Lower lobe of right lung (tissue), 2 donors: Measurements from ENCODE around the gene LTC4S. TPM values are rescaled to one million over a fixed set of nuclear protein-coding genes. Genes with fewer than 3 reads are reported as not detected.

Experiments used
- ATAC-seq, 2 donors: fragments of 200-7000 bp; cut with Tn5 transposase; one replicate each; pipeline ENCODE4 v1.9.1; 2020 to 2022; ENCODE audit warnings: mild to moderate bottlenecking in 2 of 2, moderate library complexity in 2 of 2
- DNase-seq: peaks from one replicate; pipeline ENCODE4 v3.0.0-alpha.2; 2020
- H3K27ac ChIP-seq: fragments of 200-600 bp; one replicate; pipeline ENCODE4 v1.8.0; 2022
- H3K27me3 ChIP-seq: fragments of 200-600 bp; one replicate; pipeline ENCODE4 v1.8.0; 2022; ENCODE audit warnings: low read depth
- H3K36me3 ChIP-seq: fragments of 200-600 bp; one replicate; pipeline ENCODE4 v1.8.0; 2022; ENCODE audit warnings: mild to moderate bottlenecking
- H3K4me1 ChIP-seq: fragments of 200-600 bp; one replicate; pipeline ENCODE4 v1.8.0; 2022
- H3K4me3 ChIP-seq: fragments of 200-600 bp; one replicate; pipeline ENCODE4 v1.8.0; 2022; ENCODE audit warnings: mild to moderate bottlenecking
- H3K9me3 ChIP-seq: fragments of 200-600 bp; one replicate; pipeline ENCODE4 v1.8.0; 2022
- CTCF ChIP-seq: fragments of 200-600 bp; IDR thresholded peaks from one replicate; pipeline ENCODE4 v1.8.0; 2022; ENCODE audit warnings: antibody characterized with exemption, mild to moderate bottlenecking
- intact Hi-C: fragments of 100-400 bp; cut with DNase I; formaldehyde crosslinking; loops from one replicate; pipeline ENCODE4 v1.11.0; 2022
- total RNA-seq: library from RNA; stranded (reverse); fragmentation: NEBNext Ultra II Directional; extraction: Animal tissue kit (Norgen Biotek cat#: 25700); gene quantifications from one replicate; pipeline ENCODE4 v1.2.1, GENCODE V29; 2021
- donor health status: DM: no; HTN: yes; CAD: no; lungs with severe emphysema.

The LTC4S gene
- total RNA-seq, 1 donor from 2014 or later, result 20.1 TPM

- Histone ChIP-seq H3K27me3 (no peaks in the 10 kb centered on the region), H3K9me3 (no peaks in the 10 kb centered on the region), H3K4me1 (peaks cover 14% of the 10 kb centered on the region), H3K27ac (no peak overlapping the region), H3K4me3 (no peak overlapping the region), H3K36me3 (peaks cover 81% of the 10 kb centered on the region)
- TF ChIP-seq CTCF, result no peak
- intact Hi-C loops, result no loop called here
- ATAC-seq, result no peak
- no peak for DNase-seq
Measured at GRCh38 chr5:179777456-179777855, 16.3 kb upstream of the LTC4S start.

GRCh38 chr5:179777909-179778308 lies 15.9 kb upstream of the LTC4S start:
- Histone ChIP-seq H3K4me3 (no peak overlapping the region), H3K27me3 (no peaks in the 10 kb centered on the region), H3K27ac (no peak overlapping the region), H3K9me3 (no peaks in the 10 kb centered on the region), H3K36me3 (peaks cover 76% of the 10 kb centered on the region), H3K4me1 (peaks cover 14% of the 10 kb centered on the region)
- no peak for DNase-seq
- intact Hi-C loops, result no loop called here
- TF ChIP-seq CTCF, result no peak
- ATAC-seq, result peak in 1 of 2 donors; percentile 20

- TF ChIP-seq CTCF, result no peak
- DNase-seq (no peak), ATAC-seq (no peak)
- Histone ChIP-seq H3K9me3 (no peaks in the 10 kb centered on the region), H3K36me3 (peaks cover 70% of the 10 kb centered on the region), H3K4me1 (peaks cover 14% of the 10 kb centered on the region), H3K27me3 (no peaks in the 10 kb centered on the region), H3K27ac (no peak overlapping the region), H3K4me3 (no peak overlapping the region)
- intact Hi-C loops, result no loop called here
Measured at GRCh38 chr5:179778591-179778990, 15.2 kb upstream of the LTC4S start.

- Histone ChIP-seq H3K9me3 (no peaks in the 10 kb centered on the region), H3K27me3 (no peaks in the 10 kb centered on the region), H3K27ac (no peak overlapping the region), H3K36me3 (peaks cover 57% of the 10 kb centered on the region), H3K4me3 (no peak overlapping the region), H3K4me1 (peaks cover 14% of the 10 kb centered on the region)
- DNase-seq (no peak), ATAC-seq (no peak)
- intact Hi-C loops, result no loop called here
- no peak for TF ChIP-seq CTCF
Measured at GRCh38 chr5:179779826-179780225, 14.0 kb upstream of the LTC4S start.

- peaks cover 14% of the 10 kb centered on the region for H3K4me1 ChIP-seq
- no peak for TF ChIP-seq CTCF
- intact Hi-C loops, result no loop called here
- ATAC-seq, result peak; percentile 58 to 67
- H3K27me3 ChIP-seq, result no peaks in the 10 kb centered on the region
- H3K4me3 ChIP-seq, result no peak overlapping the region
- no peak overlapping the region for H3K27ac ChIP-seq
- DNase-seq, result peak; percentile 74
- H3K9me3 ChIP-seq, result no peaks in the 10 kb centered on the region
- peaks cover 52% of the 10 kb centered on the region for H3K36me3 ChIP-seq
Measured at GRCh38 chr5:179780362-179780761, 13.4 kb upstream of the LTC4S start.

- no peak overlapping the region for H3K27ac ChIP-seq
- peaks cover 6% of the 10 kb centered on the region for H3K4me1 ChIP-seq
- peaks cover 37% of the 10 kb centered on the region for H3K36me3 ChIP-seq
- H3K27me3 ChIP-seq, result no peaks in the 10 kb centered on the region
- no peak for TF ChIP-seq CTCF
- H3K9me3 ChIP-seq, result no peaks in the 10 kb centered on the region
- H3K4me3 ChIP-seq, result no peak overlapping the region
- DNase-seq (peak; percentile 4), ATAC-seq (no peak)
- intact Hi-C loops, result no loop called here
Measured at GRCh38 chr5:179781846-179782245, 11.9 kb upstream of the LTC4S start.
